ENCODE results near the gene TPK1. TPM values are rescaled to one million over a fixed set of nuclear protein-coding genes. Genes with fewer than 3 reads are reported as not detected.
"Not testable (repeated sequence)": the region's sequence is repeated elsewhere in the genome, so short reads cannot be mapped to it uniquely, and the experiment has no call there.

Gene TPK1
- polyA plus RNA-seq, 1 donor from 2014 or later: 3.5 TPM

GRCh38 chr7:144436500-144436899 is 399.4 kb downstream of the TPK1 start:
- H2AFZ ChIP-seq (ENCODE audit: low read depth, low read length): no peak overlapping the region
- H3K9me3 ChIP-seq (ENCODE audit: low read length): no peaks in the 10 kb centered on the region

DNA sequence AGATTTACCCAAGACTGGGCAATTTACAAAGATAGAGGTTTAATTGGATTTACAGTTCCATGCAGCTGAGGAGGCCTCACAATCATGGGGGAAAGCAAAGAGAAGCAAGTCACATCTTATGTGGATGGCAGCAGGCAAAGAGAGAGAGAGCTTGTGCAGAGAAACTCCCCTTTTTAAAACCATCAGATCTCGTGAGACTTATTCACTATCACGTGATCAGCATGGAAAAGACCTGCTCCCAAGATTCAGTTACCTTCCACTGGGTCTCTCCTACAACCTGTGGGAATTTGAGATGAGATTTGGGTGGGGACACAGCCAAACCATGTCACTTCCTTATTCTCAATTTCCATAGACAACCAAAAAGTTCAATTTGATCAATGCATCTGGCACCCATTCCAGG is 407.4 kb downstream of the TPK1 start:
- no peak for TF ChIP-seq SMC3 (conservative IDR thresholded peaks at IDR 0.05; ENCODE audit: poor library complexity)
- no peak for TF ChIP-seq TAF1 (IDR thresholded peaks at IDR 0.05; ENCODE audit: low read depth)
- no peak for TF ChIP-seq EP300 (conservative IDR thresholded peaks at IDR 0.05; ENCODE audit: poor library complexity, severe bottlenecking)
- no peak for TF ChIP-seq EZH2 (IDR thresholded peaks at IDR 0.05; ENCODE audit: borderline replicate concordance, insufficient read depth, low read length, poor library complexity, severe bottlenecking)
- TF ChIP-seq MXI1 (conservative IDR thresholded peaks at IDR 0.05; ENCODE audit: poor library complexity, severe bottlenecking): no peak
- no peak overlapping the region for H2AFZ ChIP-seq (ENCODE audit: low read depth, low read length)
- H3K27ac ChIP-seq (ENCODE audit: low read length): no peak overlapping the region
- peaks cover 4% of the 10 kb centered on the region for H3K9me3 ChIP-seq (ENCODE audit: low read length)
- H3K9me2 ChIP-seq (ENCODE audit: insufficient read depth, low read length): no peaks in the 10 kb centered on the region
- H3K4me3 ChIP-seq (ENCODE audit: low read length): no peak overlapping the region
- H3K79me2 ChIP-seq (replicated peaks; ENCODE audit: insufficient read depth, low read length): no peaks in the 10 kb centered on the region
- H4K20me1 ChIP-seq (ENCODE audit: insufficient read depth): no peaks in the 10 kb centered on the region
- H3K4me2 ChIP-seq (ENCODE audit: low read length): no peak overlapping the region
- H3K9ac ChIP-seq (ENCODE audit: low read length): no peak overlapping the region
- no peaks in the 10 kb centered on the region for H3K36me3 ChIP-seq (ENCODE audit: insufficient read depth, low read length)
- no peaks in the 10 kb centered on the region for H3K27me3 ChIP-seq (ENCODE audit: insufficient read depth, low read depth, low read length)
- H3F3A ChIP-seq (ENCODE audit: insufficient read depth, low read length, poor library complexity, severe bottlenecking): no peaks in the 10 kb centered on the region

More at GRCh38 chr7:144436500-144436899, 399.4 kb downstream of the TPK1 start:
- Histone ChIP-seq H3K79me2 (replicated peaks; ENCODE audit: insufficient read depth, low read length) (no peaks in the 10 kb centered on the region), H3F3A (ENCODE audit: insufficient read depth, low read length, poor library complexity, severe bottlenecking) (no peaks in the 10 kb centered on the region), H3K36me3 (ENCODE audit: insufficient read depth, low read length) (no peaks in the 10 kb centered on the region), H3K9ac (ENCODE audit: low read length) (no peak overlapping the region), H3K27me3 (ENCODE audit: insufficient read depth, low read depth, low read length) (no peaks in the 10 kb centered on the region), H3K9me2 (ENCODE audit: insufficient read depth, low read length) (no peaks in the 10 kb centered on the region), H3K4me3 (ENCODE audit: low read length) (no peak overlapping the region), H4K20me1 (ENCODE audit: insufficient read depth) (no peaks in the 10 kb centered on the region), H3K4me2 (ENCODE audit: low read length) (no peak overlapping the region), H3K27ac (ENCODE audit: low read length) (no peak overlapping the region)
- TF ChIP-seq, protein P1, sequence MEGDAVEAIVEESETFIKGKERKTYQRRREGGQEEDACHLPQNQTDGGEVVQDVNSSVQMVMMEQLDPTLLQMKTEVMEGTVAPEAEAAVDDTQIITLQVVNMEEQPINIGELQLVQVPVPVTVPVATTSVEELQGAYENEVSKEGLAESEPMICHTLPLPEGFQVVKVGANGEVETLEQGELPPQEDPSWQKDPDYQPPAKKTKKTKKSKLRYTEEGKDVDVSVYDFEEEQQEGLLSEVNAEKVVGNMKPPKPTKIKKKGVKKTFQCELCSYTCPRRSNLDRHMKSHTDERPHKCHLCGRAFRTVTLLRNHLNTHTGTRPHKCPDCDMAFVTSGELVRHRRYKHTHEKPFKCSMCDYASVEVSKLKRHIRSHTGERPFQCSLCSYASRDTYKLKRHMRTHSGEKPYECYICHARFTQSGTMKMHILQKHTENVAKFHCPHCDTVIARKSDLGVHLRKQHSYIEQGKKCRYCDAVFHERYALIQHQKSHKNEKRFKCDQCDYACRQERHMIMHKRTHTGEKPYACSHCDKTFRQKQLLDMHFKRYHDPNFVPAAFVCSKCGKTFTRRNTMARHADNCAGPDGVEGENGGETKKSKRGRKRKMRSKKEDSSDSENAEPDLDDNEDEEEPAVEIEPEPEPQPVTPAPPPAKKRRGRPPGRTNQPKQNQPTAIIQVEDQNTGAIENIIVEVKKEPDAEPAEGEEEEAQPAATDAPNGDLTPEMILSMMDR (IDR thresholded peaks at IDR 0.05; ENCODE audit: poor library complexity, severe bottlenecking): no peak
- TF ChIP-seq REST (IDR thresholded peaks at IDR 0.05; ENCODE audit: borderline replicate concordance) (no peak), MXI1 (conservative IDR thresholded peaks at IDR 0.05; ENCODE audit: poor library complexity, severe bottlenecking) (no peak), TAF1 (IDR thresholded peaks at IDR 0.05; ENCODE audit: low read depth) (no peak), EP300 (conservative IDR thresholded peaks at IDR 0.05; ENCODE audit: poor library complexity, severe bottlenecking) (no peak), POLR2AphosphoS5 (IDR thresholded peaks at IDR 0.05) (no peak), SMC3 (conservative IDR thresholded peaks at IDR 0.05; ENCODE audit: poor library complexity) (no peak), EZH2 (IDR thresholded peaks at IDR 0.05; ENCODE audit: borderline replicate concordance, insufficient read depth, low read length, poor library complexity, severe bottlenecking) (no peak), RAD21 (conservative IDR thresholded peaks at IDR 0.05) (no peak)

- not testable (repeated sequence) for H3F3A ChIP-seq (ENCODE audit: insufficient read depth, low read length, poor library complexity, severe bottlenecking); H3K4me3 ChIP-seq (ENCODE audit: low read length); H2AFZ ChIP-seq (ENCODE audit: low read depth, low read length); H3K27ac ChIP-seq (ENCODE audit: low read length); H3K9ac ChIP-seq (ENCODE audit: low read length); H3K9me3 ChIP-seq (ENCODE audit: low read length); H4K20me1 ChIP-seq (ENCODE audit: insufficient read depth); H3K79me2 ChIP-seq (replicated peaks; ENCODE audit: insufficient read depth, low read length); H3K9me2 ChIP-seq (ENCODE audit: insufficient read depth, low read length); H3K27me3 ChIP-seq (ENCODE audit: insufficient read depth, low read depth, low read length); H3K36me3 ChIP-seq (ENCODE audit: insufficient read depth, low read length); H3K4me2 ChIP-seq (ENCODE audit: low read length)
Observed at GRCh38 chr7:144427539-144427938, 408.3 kb downstream of the TPK1 start.

- H3K9me2 ChIP-seq (ENCODE audit: insufficient read depth, low read length); H3K9ac ChIP-seq (ENCODE audit: low read length); H2AFZ ChIP-seq (ENCODE audit: low read depth, low read length); H3K27ac ChIP-seq (ENCODE audit: low read length); H3K27me3 ChIP-seq (ENCODE audit: insufficient read depth, low read depth, low read length); H3K36me3 ChIP-seq (ENCODE audit: insufficient read depth, low read length); H3K4me2 ChIP-seq (ENCODE audit: low read length); H4K20me1 ChIP-seq (ENCODE audit: insufficient read depth); H3K4me3 ChIP-seq (ENCODE audit: low read length); H3K9me3 ChIP-seq (ENCODE audit: low read length); H3F3A ChIP-seq (ENCODE audit: insufficient read depth, low read length, poor library complexity, severe bottlenecking); H3K79me2 ChIP-seq (replicated peaks; ENCODE audit: insufficient read depth, low read length): not testable (repeated sequence)
Observed at GRCh38 chr7:144418931-144419330, 416.9 kb downstream of the TPK1 start.
